Kidney epithelial cell (primary cell): ENCODE data around the gene TWF2. TPM values are rescaled to one million over a fixed set of nuclear protein-coding genes. Genes with fewer than 3 reads are reported as not detected.

Source experiments
- DNase-seq: peaks from one replicate; pipeline ENCODE4 v3.0.0-alpha.2; 2010; ENCODE audit warnings: low read depth
- H3K27me3 ChIP-seq: 2 replicates; pipeline ENCODE4 v1.6.0; 2011; ENCODE audit warnings: low read length; ENCODE audit not compliant: control insufficient read depth, insufficient read depth
- H3K36me3 ChIP-seq: 2 replicates; pipeline ENCODE4 v1.5.1; 2011; ENCODE audit warnings: low read length; ENCODE audit not compliant: control insufficient read depth, insufficient read depth
- H3K4me3 ChIP-seq: 2 replicates; pipeline ENCODE4 v1.5.1; 2011; ENCODE audit warnings: low read depth, mild to moderate bottlenecking, control low read depth, low read length
- total RNA-seq: library from RNA; depleted of rRNA; stranded (reverse); fragments of >200 nt; gene quantifications from 2 replicates; pipeline ENCODE4 v1.2.3, GENCODE V29; 2015
- TF ChIP-seq, protein P1 (sequence below): IDR thresholded peaks from 2 replicates; pipeline ENCODE4 v1.5.1; 2011; ENCODE audit warnings: mild to moderate bottlenecking, moderate library complexity, low read length, control low read depth, inconsistent platforms; ENCODE audit not compliant: insufficient read depth, poor library complexity, severe bottlenecking

TWF2 gene
- total RNA-seq, 1 donor from 2014 or later = 159 TPM

GRCh38 chr3:52243791-52244628 lies 5.1 kb upstream of the TWF2 start:
- Histone ChIP-seq H3K27me3 (no peaks in the 10 kb centered on the region), H3K4me3 (no peak overlapping the region), H3K36me3 (no peaks in the 10 kb centered on the region)
- no peak for DNase-seq
- TF ChIP-seq, protein P1, sequence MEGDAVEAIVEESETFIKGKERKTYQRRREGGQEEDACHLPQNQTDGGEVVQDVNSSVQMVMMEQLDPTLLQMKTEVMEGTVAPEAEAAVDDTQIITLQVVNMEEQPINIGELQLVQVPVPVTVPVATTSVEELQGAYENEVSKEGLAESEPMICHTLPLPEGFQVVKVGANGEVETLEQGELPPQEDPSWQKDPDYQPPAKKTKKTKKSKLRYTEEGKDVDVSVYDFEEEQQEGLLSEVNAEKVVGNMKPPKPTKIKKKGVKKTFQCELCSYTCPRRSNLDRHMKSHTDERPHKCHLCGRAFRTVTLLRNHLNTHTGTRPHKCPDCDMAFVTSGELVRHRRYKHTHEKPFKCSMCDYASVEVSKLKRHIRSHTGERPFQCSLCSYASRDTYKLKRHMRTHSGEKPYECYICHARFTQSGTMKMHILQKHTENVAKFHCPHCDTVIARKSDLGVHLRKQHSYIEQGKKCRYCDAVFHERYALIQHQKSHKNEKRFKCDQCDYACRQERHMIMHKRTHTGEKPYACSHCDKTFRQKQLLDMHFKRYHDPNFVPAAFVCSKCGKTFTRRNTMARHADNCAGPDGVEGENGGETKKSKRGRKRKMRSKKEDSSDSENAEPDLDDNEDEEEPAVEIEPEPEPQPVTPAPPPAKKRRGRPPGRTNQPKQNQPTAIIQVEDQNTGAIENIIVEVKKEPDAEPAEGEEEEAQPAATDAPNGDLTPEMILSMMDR = no peak

DNA sequence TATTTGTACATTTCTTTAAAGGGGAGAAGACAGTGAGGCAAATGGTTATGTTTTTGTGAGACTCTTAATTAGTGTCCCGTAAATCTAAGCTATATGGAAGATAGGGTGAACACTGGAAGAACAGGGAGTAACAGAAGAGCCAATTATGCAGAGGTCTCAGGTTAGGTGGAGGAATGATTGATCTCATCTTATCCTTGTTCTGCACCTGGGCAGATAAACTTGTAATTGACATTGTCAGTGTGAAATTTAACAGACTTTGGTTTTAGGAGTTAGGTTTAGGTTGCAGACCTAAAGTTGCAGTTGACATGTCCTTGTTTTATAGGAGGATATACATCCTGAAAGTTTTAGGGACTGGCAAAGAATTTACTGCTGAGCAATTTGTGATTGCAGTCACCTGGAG lies 3.1 kb upstream of the TWF2 start:
- H3K36me3 ChIP-seq = no peaks in the 10 kb centered on the region
- TF ChIP-seq, protein P1 = no peak

GRCh38 chr3:52240886-52241370 lies 2.0 kb upstream of the TWF2 start:
- no peak for DNase-seq
- no peaks in the 10 kb centered on the region for H3K36me3 ChIP-seq
- TF ChIP-seq, protein P1 = no peak

More for the DNA sequence above, 3.1 kb upstream of the TWF2 start:
- no peak for DNase-seq
- H3K4me3 ChIP-seq = no peak overlapping the region
- H3K27me3 ChIP-seq = no peaks in the 10 kb centered on the region

DNA sequence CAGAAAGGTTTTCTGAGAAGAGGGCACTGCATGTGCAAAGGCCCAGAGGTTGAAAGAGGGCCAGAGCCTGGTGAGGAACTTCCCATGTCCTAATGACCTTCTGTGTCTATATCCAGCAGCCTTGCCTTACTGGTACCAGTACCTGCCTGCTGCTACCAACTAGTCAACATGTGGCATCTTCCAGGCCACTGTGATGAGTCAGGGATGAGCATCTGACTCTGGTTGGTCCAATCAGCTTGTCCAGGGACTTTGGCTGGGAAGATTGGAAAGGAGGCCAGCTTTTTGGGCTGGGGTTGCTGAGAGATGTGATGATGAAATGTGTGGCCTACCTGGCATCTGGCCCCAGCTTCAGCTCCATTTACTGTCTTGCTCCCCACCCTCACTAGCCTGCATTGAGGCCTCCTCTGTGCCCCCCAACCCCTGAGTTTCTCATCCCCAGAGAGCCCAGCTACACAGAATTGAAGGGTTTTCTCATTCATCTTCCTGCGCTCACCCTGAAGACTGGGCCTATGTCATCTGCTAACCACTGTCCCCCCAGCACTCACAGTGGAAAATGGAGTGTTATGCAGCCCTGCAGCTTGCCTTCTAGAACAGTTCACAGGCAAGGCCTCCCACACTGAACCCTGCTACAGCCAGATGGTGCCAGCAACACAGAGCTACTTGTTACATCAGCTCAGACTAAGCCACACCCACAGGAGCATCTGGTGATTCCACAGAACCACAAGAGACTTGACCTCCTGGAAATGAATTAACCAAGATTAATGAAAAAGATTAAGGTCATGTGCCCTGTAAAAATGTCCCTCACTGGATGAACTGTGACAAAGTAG lies 1.3 kb upstream of the TWF2 start:
- Histone ChIP-seq H3K27me3 (no peaks in the 10 kb centered on the region), H3K36me3 (no peaks in the 10 kb centered on the region), H3K4me3 (no peak overlapping the region)
- DNase-seq = peak; percentile 72
- TF ChIP-seq, protein P1 = no peak

More at GRCh38 chr3:52240886-52241370, 2.0 kb upstream of the TWF2 start:
- H3K27me3 ChIP-seq = no peaks in the 10 kb centered on the region
- H3K4me3 ChIP-seq = no peak overlapping the region

GRCh38 chr3:52238193-52238760 lies 681 bp downstream of the TWF2 start:
- H3K27me3 ChIP-seq = no peaks in the 10 kb centered on the region
- DNase-seq = no peak
- H3K4me3 ChIP-seq = peak overlapping the region; percentile 98
- TF ChIP-seq, protein P1 = no peak
- H3K36me3 ChIP-seq = peaks cover 1% of the 10 kb centered on the region
